ENCODE data around the gene ITGB2.

The ITGB2 gene

GRCh38 chr21:44907966-44908895 lies 12.5 kb downstream of the ITGB2 start:
- no peak for TF ChIP-seq CTCF (IDR thresholded peaks at IDR 0.05; ENCODE audit: control extremely low read depth, extremely low read depth, low read depth, missing control alignments)

GRCh38 chr21:44907225-44907965 lies 13.3 kb downstream of the ITGB2 start:
- CTCF ChIA-PET: interaction anchor here (0.7 to 3.0 kb wide), 11 partner anchors 9 to 192 kb away, joined by 3 to 26 read pairs (median 4); partner anchors contain the start of gene UBE2G2
- no peak for DNase-seq (ENCODE audit: extremely low spot score)
- no peak for TF ChIP-seq CTCF (IDR thresholded peaks at IDR 0.05; ENCODE audit: control extremely low read depth, extremely low read depth, low read depth, missing control alignments)
- POLR2A ChIA-PET: interaction anchor here (0.7 kb wide), 1 partner anchor 63 kb away, joined by 3 read pairs; no protein-coding TSS in a partner anchor

More at GRCh38 chr21:44907966-44908895, 12.5 kb downstream of the ITGB2 start:
- ChIA-PET CTCF (interaction anchor here (0.7 to 3.0 kb wide), 10 partner anchors 10 to 115 kb away, joined by 3 to 26 read pairs (median 4); partner anchors contain the start of gene UBE2G2), POLR2A (interaction anchor here (0.7 kb wide), 1 partner anchor 62 kb away, joined by 3 read pairs; no protein-coding TSS in a partner anchor)
- DNase-seq (ENCODE audit: extremely low spot score): no peak

GRCh38 chr21:44905728-44906090 lies 15.0 kb downstream of the ITGB2 start:
- no peak for DNase-seq (ENCODE audit: extremely low spot score)
- ChIA-PET POLR2A (no interaction called here), CTCF (interaction anchor here (0.7 to 3.0 kb wide), 2 partner anchors 12 kb away, joined by 4 to 26 read pairs; no protein-coding TSS in a partner anchor)
- TF ChIP-seq CTCF (IDR thresholded peaks at IDR 0.05; ENCODE audit: control extremely low read depth, extremely low read depth, low read depth, missing control alignments): no peak

GRCh38 chr21:44905016-44905727 lies 15.5 kb downstream of the ITGB2 start:
- ChIA-PET CTCF (interaction anchor here (0.7 kb wide), 1 partner anchor 12 kb away, joined by 4 read pairs; no protein-coding TSS in a partner anchor), POLR2A (no interaction called here)
- no peak for DNase-seq (ENCODE audit: extremely low spot score)
- no peak for TF ChIP-seq CTCF (IDR thresholded peaks at IDR 0.05; ENCODE audit: control extremely low read depth, extremely low read depth, low read depth, missing control alignments)

- DNase-seq (ENCODE audit: extremely low spot score): no peak
- ChIA-PET POLR2A (no interaction called here), CTCF (interaction anchor here (0.9 kb wide), 1 partner anchor 10 kb away, joined by 3 read pairs; no protein-coding TSS in a partner anchor)
- TF ChIP-seq CTCF (IDR thresholded peaks at IDR 0.05; ENCODE audit: control extremely low read depth, extremely low read depth, low read depth, missing control alignments): no peak
These were observed 16.4 kb downstream of the ITGB2 start for GRCh38 chr21:44904141-44904923.

Data from GM10248 (cell line).